ENCODE measurements around the gene SCMH1. TPM values are rescaled to one million over a fixed set of nuclear protein-coding genes. Genes with fewer than 3 reads are reported as not detected.

SCMH1 gene
- total and polyA plus RNA-seq, 9 donors: 32.8 to 80.2 (median 49.8) TPM

- Histone ChIP-seq H3K4me1 (ENCODE audit: insufficient read depth) (no peaks in the 10 kb centered on the region), H3K9me3 (no peaks in the 10 kb centered on the region), H3K4me3 (no peak overlapping the region), H3K27me3 (no peaks in the 10 kb centered on the region), H3K27ac (no peak overlapping the region), H3K36me3 (no peaks in the 10 kb centered on the region)
- no peak for TF ChIP-seq POLR2A (IDR thresholded peaks at IDR 0.05)
- TF ChIP-seq CTCF (IDR thresholded peaks at IDR 0.05): no peak
- TF ChIP-seq EP300 (IDR thresholded peaks at IDR 0.05): no peak
- intact Hi-C loops (cut with DNase I): no loop called here
- WGBS, 3 donors: 78 to 82% (median 78%) methylated on average over 2 of the region's 2 CpGs
- DNase-seq: no peak
Measured at GRCh38 chr1:41053316-41053715, 188.8 kb downstream of the SCMH1 start.

- Histone ChIP-seq H3K4me3 (no peak overlapping the region), H3K4me1 (ENCODE audit: insufficient read depth) (no peaks in the 10 kb centered on the region), H3K27ac (no peak overlapping the region), H3K9me3 (no peaks in the 10 kb centered on the region), H3K36me3 (no peaks in the 10 kb centered on the region), H3K27me3 (no peaks in the 10 kb centered on the region)
- 90 to 94% (median 91%) methylated on average over 1 of the region's 1 CpG for WGBS, 3 donors
- TF ChIP-seq CTCF (IDR thresholded peaks at IDR 0.05) (no peak), EP300 (IDR thresholded peaks at IDR 0.05) (no peak), POLR2A (IDR thresholded peaks at IDR 0.05) (no peak)
- intact Hi-C loops (cut with DNase I): no loop called here
- no peak for DNase-seq
Measured at GRCh38 chr1:41051022-41051421, 191.1 kb downstream of the SCMH1 start.

- no peaks in the 10 kb centered on the region for H3K9me3 ChIP-seq
- TF ChIP-seq POLR2A (IDR thresholded peaks at IDR 0.05): no peak
- TF ChIP-seq EP300 (IDR thresholded peaks at IDR 0.05): no peak
- no peak for TF ChIP-seq CTCF (IDR thresholded peaks at IDR 0.05)
- WGBS, 3 donors: 82 to 95% (median 88%) methylated on average over 3 of the region's 3 CpGs
- H3K27ac ChIP-seq: no peak overlapping the region
- H3K4me1 ChIP-seq (ENCODE audit: insufficient read depth): no peaks in the 10 kb centered on the region
- no peaks in the 10 kb centered on the region for H3K36me3 ChIP-seq
- no peak for DNase-seq
- H3K27me3 ChIP-seq: no peaks in the 10 kb centered on the region
- intact Hi-C loops (cut with DNase I): no loop called here
- no peak overlapping the region for H3K4me3 ChIP-seq
Measured at GRCh38 chr1:41048540-41048939, 193.6 kb downstream of the SCMH1 start.

- Histone ChIP-seq H3K27me3 (no peaks in the 10 kb centered on the region), H3K27ac (no peak overlapping the region), H3K4me3 (no peak overlapping the region), H3K9me3 (no peaks in the 10 kb centered on the region), H3K36me3 (no peaks in the 10 kb centered on the region), H3K4me1 (ENCODE audit: insufficient read depth) (no peaks in the 10 kb centered on the region)
- DNase-seq: no peak
- intact Hi-C loops (cut with DNase I): no loop called here
- WGBS, 3 donors: 83 to 92% (median 89%) methylated on average over 10 of the region's 10 CpGs
- no peak for TF ChIP-seq EP300 (IDR thresholded peaks at IDR 0.05)
- TF ChIP-seq POLR2A (IDR thresholded peaks at IDR 0.05): no peak
- no peak for TF ChIP-seq CTCF (IDR thresholded peaks at IDR 0.05)
Measured at GRCh38 chr1:41046347-41046775, 195.7 kb downstream of the SCMH1 start.
